NCI-H345 treated with DMSO at 0.1 percent for 48 hours (cell line): ENCODE results near the gene WBP1L.
"Not testable (repeated sequence)": the region's sequence is repeated elsewhere in the genome, so short reads cannot be mapped to it uniquely, and the experiment has no call there.

ENCODE experiments used
- DNase-seq: peaks from one replicate; lab custom pipeline; 2025; ENCODE audit not compliant: unreplicated experiment; lab: John Stamatoyannopoulos, UW

WBP1L gene

DNA sequence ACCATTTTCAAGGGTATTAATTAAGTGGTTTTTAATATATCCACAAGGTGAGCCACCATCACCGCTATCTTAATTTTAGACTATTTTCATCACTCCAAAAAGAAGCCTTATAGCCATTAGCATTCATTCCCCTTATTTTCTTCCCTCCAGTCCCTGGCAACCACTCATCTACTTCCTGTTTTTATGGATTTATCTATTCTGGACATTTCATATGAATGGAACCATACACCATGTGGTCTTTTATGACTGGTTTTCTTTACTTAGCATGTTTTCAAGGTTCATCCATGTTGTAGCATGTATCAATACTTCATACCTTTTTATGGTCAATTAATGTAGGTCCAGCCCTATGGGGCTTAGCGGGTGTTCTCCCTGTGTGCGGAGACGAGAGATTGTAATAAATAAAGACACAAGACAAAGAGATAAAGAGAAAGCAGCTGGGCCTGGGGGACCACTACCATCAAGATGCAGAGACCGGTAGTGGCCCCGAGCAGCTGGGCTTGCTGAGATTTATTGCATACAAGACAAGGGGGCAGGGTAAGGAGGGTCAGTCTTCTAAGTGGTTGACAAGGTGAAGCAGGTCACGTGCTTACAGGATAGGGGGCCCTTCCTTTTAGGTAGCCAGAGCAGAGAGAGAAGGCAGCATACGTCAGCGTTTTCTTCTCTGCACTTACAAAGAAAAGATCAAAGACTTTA is 14.6 kb downstream of the WBP1L start:
- no peak for DNase-seq

DNA sequence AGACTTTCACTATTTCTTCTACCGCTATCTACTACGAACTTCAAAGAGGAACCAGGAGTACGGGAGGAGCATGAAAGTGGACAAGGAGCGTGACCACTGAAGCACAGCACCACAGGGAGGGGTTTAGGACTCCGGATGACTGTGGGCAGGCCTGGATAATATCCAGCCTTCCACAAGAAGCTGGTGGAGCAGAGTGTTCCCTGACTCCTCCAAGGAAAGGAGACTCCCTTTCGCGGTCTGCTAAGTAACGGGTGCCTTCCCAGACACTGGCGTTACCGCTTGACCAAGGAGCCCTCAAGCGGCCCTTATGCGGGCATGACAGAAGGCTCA is 15.2 kb downstream of the WBP1L start:
- not testable (repeated sequence) for DNase-seq

DNA sequence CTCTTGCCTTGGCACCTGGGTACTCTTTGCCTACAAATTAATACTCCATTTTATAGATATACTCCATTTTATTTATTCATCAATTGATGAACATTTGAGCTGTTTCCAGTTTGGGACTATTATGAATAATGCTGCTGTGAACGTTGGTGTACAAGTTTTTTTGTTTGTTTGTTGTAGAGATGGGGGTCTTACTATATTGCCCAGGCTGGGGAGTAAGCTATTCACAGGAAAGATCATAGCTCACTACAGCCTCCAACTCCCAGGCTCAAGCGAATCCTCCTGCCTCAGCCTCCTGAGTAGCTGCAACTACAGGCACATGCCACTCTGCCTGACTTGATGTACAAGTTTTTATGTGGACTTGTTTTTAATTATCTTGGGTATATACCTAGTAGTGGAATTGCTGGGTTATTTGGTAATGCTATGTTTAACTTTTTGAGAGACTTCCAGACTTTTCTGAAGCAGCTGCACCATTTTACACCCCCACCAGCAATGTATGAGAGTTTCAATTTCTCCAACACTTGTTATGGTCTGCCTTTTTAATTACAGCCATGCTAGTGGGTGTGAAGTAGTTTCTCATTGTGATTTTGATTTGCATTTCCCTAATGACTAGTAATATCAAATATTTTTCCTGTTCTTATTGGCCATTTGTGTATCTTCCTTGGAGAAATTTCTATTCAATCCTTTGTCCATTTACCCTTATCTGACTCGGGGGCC is 15.9 kb downstream of the WBP1L start:
- no peak for DNase-seq

- DNase-seq, result no peak
Observed at GRCh38 chr10:102761981-102762380, 18.2 kb downstream of the WBP1L start.

- no peak for DNase-seq
Observed at GRCh38 chr10:102762401-102763015, 18.8 kb downstream of the WBP1L start.

- DNase-seq, result no peak
Observed at GRCh38 chr10:102763037-102763607, 19.4 kb downstream of the WBP1L start.

DNA sequence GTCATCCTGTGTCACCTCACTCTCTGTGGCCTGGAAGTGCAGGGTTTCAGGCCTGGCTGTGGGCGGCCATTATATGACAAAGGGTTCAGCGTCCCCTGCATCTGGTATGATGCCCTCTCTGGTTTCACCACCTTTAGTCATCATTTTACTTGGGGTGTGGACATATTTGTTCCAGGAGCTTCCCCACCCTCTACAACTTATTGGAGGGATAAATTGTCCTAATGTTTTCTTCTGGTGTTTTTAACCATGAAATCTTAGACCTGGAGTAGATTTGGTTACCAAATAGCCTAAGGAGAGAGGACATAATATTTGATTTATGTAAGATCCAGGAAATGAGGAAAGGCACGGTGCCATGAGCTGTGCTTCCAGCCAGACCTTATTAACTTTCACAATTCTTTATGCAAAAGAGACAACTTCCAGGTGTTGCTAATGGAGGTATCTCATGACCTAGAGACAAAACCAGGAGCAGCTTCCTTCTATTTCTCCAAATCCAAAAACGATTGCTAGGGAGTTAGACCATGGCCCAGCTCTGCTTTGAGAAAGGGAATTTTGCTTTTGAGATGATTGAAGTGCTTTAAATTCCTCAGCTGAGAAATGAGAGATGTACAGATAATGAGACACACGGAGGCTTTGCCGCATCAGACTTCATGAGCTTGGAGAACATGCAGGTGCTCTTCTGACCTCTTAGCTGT is 20.9 kb downstream of the WBP1L start:
- no peak for DNase-seq

DNA sequence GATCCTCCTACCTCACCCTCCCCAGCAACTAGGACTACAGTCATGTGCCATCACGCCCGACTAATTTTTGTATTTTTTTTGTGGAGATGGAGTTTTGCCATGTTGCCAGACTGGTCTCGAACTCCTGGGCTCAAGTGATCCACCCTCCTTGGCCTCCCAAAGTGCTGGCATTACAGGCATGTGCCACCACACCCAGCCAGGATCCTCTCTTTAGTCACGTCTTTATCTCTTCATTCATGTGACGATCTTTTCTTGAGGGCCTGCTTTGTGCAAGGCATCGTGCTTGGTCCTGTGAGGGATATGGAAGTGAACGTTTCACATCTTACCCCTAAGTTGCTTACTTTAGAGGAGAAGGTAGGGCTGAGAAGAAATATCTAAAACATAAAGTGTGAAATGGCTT is 21.6 kb downstream of the WBP1L start:
- no peak for DNase-seq

DNA sequence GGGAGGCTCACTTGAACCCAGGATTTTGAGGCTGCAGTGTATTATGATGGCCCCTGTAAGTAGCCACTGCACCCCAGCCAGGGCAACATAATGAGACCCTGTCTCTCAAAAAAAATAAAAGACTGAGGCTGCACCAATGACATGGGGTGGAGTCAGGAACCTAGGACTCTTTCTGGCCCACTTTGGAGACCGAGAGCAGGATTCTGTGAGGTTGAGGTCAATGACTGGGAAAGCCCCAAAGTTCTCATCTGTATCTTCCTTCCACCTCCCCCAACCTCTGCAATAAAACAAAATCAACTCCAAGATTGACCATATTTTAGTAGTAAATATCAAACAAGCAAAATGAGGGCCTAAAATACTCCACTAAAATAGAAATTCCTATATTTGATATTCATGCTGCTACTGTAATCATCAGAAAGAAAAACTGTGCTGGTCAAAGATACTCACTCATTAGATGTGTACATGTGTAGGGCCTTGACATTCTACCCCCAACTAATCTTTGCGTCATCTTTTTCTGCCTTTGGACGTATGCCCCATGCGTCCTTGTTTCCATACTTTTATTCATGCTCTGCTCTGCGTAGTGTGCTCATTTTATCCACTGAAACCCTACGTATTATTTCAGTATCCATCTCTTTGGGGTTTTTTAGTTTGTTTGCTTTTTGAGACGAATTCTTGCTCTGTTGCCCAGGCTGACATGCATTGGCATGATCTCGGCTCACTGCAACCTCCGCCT is 23.8 kb downstream of the WBP1L start:
- DNase-seq, result no peak

DNA sequence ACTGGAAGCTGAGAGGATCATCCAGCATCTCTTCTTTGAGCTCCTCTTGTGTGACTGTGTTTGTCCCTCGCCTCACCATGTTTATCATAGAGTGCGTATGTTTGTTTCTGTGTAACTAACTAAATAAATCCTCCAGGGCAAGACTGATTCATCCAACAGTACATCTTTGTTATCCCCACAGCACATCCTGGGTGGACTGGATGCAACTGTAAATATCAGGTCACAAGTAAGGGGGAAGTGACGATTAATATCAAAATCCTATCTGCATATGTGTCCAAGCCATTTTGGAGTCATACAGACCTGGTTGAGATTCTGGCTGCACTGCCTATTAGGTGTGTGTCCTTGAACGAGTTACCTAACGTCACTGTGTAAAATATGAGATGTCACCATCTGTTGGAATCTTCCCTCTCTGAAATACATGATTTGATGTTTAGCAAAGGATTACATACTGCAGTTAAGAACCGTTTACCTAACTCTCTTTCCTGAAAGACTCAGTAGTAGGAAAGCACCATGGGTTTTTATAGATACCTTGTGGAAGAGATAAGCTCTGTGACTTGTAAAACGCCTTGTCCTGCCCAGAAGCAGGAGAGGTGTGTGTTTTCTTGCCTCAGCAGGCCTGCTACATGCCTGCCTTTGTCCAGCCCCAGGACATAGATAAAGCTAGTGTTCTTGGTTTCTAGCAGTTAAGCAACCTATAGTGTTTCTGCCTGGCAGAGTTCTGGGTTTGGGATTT is 25.8 kb downstream of the WBP1L start:
- no peak for DNase-seq

DNA sequence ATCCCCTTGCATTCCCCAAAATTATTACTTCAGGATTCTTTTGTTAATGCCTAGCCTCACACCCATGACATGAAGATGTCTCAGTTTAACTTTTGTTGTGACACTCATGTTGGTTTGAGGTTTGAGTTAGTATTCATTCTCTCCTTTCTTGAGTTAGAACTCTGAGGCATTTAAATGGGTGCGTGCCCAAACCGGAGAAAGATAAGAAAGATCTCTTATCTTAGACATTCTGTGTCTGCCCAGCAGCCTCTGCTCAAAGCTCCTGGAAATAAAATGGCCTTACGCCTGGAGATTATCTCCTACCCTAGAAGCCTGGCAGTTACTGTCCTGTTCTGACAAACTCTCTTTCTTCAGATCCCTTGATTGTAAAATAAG is 26.3 kb downstream of the WBP1L start:
- no peak for DNase-seq

DNA sequence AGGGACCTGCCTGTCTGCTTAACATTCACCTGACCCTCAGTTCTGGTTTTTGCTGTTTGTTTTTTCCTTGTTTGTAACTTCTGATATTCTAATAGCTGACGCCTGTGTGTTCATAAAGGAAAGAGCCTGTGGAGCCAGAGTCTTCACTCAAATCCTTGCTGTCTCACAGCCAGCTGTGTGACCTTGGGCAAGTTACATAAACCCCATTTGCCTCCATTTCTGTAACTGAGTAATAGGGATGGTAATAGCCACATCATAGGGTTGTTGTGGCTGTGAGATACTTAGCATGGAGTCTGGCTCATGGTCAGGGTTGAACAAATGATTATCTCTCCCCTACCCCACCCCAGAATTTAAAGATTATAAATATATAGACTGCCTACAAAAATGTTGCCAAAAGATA is 27.0 kb downstream of the WBP1L start:
- no peak for DNase-seq

DNA sequence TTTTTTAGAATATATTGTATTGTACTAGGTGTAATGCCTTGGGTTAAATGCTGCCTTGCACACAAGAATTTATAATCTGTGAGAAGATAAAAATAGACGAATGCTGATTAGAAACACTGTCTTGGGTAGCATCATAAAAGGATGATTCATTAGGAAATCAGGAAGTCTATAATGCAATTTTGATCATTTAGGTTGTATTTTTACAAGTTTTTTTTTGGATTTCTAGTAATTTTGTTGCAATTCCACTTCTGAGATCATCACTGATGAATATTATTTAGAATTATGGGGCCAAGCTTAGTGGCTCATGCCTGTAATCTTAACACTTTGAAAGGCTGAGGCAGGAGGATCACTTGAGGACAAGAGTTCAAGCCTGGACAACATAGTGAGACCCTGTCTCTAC is 29.6 kb downstream of the WBP1L start:
- DNase-seq, result no peak

- no peak for DNase-seq
Observed at GRCh38 chr10:102773986-102774385, 30.2 kb downstream of the WBP1L start.

DNA sequence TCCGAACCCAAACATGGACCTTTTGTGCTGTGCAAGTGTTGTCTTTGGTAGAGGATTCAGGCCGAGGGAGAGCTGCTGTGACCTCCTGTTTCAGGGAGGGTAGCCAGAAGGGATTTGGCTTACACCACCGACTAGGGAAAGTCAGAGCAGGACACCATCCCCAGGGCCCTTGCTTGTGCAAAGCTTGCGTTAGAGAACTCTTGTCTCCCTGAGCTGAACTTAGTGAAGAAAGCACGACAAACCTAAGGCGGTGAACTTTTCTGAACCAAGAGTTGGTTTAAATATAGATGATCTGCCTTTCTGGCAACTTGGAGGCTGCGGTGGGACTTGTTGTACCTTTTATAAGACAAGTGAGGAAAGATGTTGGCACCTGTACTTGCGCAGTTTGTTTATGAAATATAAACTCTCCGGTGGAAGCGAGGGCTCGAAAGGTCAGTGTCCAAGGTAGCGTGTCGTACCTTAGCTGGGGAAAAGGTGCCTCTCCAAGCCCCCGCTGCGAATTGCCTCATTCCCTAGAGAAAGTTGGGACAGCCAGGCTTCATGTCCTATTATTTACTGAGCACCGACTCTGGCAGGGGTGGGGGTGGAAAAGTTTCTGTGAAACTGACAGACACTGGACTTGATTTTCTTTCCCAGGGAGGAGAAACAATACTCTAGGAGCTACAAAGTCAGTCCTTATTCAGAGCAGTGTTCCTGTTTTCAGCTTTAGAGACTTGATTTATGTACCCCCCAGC is 31.6 kb downstream of the WBP1L start:
- DNase-seq, result no peak

GRCh38 chr10:102775935-102776669 is 32.4 kb downstream of the WBP1L start:
- no peak for DNase-seq

DNA sequence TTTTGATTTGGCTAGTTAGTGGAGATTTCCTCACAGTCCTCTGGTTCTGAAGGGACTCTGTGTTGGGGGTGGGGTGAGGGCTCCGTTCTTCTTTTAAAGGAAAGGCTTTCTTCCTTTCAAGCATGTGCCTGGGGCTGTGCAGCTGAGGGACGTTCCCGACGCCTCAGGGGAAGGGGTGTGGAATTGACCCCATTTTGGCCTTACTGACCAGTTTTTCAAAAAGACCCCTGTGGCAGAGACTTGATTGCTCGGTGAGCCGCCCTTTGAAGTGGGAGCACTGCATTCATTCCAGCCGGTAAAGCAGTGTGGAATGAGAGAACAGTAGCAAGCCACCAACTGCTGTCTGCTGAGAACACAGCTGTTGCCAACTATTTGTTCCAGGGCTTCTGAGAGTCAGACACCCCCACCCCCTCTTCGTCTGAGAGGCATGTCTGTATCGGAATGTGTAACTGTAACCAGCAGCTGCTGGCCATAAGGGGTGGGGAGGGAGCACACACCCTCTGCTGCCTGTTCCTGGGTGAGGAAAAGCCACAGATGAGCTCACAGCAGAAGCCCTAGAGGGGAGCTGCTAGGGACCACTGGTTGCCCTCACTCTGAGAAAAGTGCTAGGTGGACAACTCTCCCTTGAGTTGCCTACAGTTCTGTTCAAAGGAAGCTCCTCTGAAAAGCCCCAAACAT is 33.2 kb downstream of the WBP1L start:
- no peak for DNase-seq

GRCh38 chr10:102777711-102778453 is 34.1 kb downstream of the WBP1L start:
- no peak for DNase-seq
